Right ventricle myocardium inferior (tissue), 1 donor: Measurements from ENCODE around the gene FKBP4. TPM values are rescaled to one million over a fixed set of nuclear protein-coding genes. Genes with fewer than 3 reads are reported as not detected.

Experiments
- ATAC-seq: fragments of 200-7000 bp; cut with Tn5 transposase; one replicate; pipeline ENCODE4 v1.9.1; 2020; ENCODE audit warnings: mild to moderate bottlenecking, moderate library complexity
- DNase-seq: peaks from one replicate; pipeline ENCODE4 v3.0.0; 2021; ENCODE audit errors: missing footprints
- intact Hi-C: fragments of 100-400 bp; cut with DNase I; formaldehyde crosslinking; loops from one replicate; pipeline ENCODE4 v1.11.0; 2022
- total RNA-seq: library from RNA; stranded (reverse); fragmentation: NEBNext Ultra II Directional; extraction: Animal tissue kit (Norgen Biotek cat#: 25700); gene quantifications from one replicate; pipeline ENCODE4 v1.2.1, GENCODE V29; 2021
- donor health status: DM: no; HTN: yes; CAD: no; lungs with severe emphysema.

The FKBP4 gene
- total RNA-seq, 1 donor from 2014 or later: 64.1 TPM

GRCh38 chr12:2803635-2804392 lies 9.0 kb downstream of the FKBP4 start:
- intact Hi-C loops: no loop called here
- DNase-seq: no peak
- ATAC-seq: no peak

DNA sequence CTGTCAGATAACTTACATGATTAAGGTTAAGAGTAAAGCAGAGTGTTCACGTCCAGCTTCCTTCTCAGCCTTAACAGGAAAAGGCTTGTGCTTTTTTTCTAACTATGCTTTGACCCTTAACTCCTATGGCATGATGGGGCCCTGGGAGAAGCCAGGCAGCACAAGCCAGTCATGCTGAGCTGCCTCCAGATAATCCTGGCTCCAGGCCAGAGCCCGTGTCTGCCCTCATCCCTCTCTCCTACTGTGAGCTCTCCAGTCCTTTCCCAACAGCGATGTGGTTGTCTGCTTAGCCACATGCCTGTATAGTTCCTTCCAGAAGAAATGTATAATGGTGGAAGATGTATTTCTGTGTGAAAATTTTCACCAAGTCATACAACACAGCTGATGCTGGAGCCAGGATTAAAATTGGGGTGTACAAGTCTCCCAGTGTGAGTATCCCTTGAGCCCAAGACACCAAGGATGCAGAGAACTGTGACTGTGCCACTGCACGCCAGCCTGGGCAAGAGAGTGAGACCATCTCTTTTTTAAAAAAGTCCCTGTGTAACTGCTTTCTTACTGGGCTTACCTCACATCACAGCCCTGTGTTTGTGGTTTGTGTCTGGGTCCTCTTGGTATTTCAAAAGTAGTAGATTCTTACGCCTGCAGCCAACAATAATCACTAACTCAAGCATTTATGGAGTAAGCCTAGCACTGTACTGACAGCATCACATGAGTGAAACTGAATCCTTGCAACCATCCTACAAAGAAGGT lies 9.8 kb downstream of the FKBP4 start:
- intact Hi-C loops: no loop called here
- DNase-seq (peak; percentile 72), ATAC-seq (peak; percentile 90)

DNA sequence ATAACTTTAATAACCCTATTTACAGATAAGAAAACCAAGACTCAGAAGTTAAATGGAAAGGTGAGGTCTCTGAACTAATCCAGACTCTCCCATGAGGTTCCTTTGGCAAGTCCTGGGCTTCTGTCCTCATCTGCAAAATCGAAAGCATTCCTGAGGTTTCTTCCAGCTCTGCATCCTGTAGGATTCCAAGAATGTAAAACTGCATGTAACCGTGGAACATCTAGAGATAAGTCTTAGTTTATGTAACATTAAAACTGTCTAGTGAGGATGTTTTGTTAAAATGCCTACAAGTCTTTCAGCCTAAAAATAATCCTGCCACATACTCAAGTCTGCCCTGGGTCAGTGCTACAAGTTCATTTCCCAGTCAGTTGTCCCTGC lies 10.4 kb downstream of the FKBP4 start:
- no peak for ATAC-seq
- intact Hi-C loops: no loop called here
- no peak for DNase-seq

- DNase-seq: no peak
- intact Hi-C loops: no loop called here
- no peak for ATAC-seq
These were observed 11.9 kb downstream of the FKBP4 start for GRCh38 chr12:2806700-2807099.

- no peak for DNase-seq
- no peak for ATAC-seq
- intact Hi-C loops: loop anchor here (1.0 kb wide), 1 partner anchor 16 kb away; no protein-coding TSS in a partner anchor
These were observed 17.0 kb downstream of the FKBP4 start for GRCh38 chr12:2811801-2812200.

- ATAC-seq (peak; percentile 99), DNase-seq (peak; percentile 100)
- intact Hi-C loops: loop anchor here (1.0 kb wide), 1 partner anchor 17 kb away; no protein-coding TSS in a partner anchor
These were observed 17.8 kb downstream of the FKBP4 start, which contains the start of gene ITFG2 for GRCh38 chr12:2812290-2813213. Gene ITFG2 (plus strand): TSS chr12:2812668. CDS start chr12:2812761, 93 bp downstream.

DNA sequence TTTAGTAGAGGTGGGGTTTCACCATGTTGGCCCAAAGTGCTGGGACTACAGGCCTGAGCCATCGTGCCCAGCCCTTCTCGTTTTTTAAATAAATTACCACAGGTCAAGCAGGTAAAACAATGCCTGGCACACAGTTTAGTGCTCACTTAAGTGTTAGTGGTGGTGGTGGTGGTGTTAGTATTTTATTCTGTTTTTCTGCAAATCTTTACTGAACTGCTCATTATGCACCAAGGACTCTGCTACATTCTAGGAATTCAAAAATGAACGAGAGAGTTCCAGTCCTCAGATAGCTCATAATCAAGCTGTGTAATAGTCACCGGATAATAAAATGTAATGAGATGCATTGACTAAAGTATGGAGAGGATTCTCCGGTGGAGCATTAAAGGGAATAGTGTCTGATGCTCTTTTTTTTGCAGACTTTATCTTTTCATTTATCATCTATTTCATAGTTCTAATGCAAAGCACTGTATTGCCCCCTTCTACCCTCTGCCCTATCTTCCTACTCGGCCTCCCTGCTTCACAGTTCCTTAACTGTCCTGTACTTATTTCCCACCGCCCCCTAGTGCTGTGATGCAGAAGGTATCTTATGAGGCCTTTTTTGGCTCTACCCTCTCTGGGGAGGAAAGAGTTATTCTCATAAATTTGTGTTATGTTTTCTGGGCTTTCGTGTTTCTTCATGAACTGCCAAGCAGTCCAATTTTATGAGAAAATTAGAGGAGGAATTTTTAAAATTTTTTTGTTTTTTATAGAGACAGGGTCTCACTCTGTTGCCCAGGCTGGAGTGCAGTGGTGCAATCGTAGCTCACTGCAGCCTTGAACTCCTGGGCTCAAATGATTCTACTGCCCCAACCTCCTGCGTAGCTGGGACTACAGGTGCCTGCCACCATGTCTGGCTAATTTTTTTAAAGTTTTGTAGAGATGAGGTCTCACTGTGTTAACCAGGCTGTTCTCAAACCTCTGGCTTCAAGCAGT lies 18.7 kb downstream of the FKBP4 start:
- ATAC-seq: peak; percentile 37
- intact Hi-C loops: no loop called here

DNA sequence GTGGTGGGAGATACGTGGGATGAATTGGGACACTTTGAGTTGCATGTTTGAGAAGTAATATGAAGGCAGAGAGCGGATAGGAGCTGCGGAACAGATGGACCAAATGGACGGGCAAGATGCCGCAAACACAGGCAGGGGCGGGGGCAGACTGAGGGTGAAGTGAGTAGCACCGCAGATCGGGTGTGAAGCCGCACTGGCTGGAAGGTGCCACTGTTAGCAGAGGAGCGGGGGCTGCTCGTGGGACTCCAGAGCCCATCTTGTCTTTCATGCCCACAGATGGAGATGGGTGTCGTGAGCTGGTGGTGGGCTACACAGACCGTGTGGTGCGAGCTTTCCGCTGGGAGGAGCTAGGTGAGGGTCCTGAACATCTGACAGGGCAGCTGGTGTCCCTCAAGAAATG lies 25.0 kb downstream of the FKBP4 start:
- no peak for ATAC-seq

More for the DNA sequence above, 18.7 kb downstream of the FKBP4 start:
- DNase-seq: no peak

GRCh38 chr12:2820432-2820831 lies 25.7 kb downstream of the FKBP4 start:
- no peak for DNase-seq
- intact Hi-C loops: no loop called here
- no peak for ATAC-seq

More for the DNA sequence above, 25.0 kb downstream of the FKBP4 start:
- no peak for DNase-seq
- intact Hi-C loops: no loop called here

DNA sequence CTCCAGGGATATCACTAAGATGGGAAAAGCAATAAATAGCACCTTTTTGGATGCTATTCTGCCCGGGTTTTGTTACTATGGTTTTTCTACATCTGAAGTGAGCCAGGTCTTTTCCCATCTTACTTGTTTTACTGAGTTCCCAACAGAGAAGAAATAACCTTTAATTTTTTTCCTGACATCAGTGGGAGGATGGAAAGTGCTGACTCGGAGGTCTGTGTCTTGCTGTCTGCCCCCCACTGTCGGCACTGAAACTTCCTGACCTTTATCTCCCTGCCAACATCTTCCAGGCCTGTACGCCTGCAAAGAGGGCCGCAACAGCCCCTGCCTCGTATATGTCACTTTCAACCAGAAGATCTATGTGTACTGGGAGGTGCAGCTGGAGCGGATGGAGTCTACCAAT lies 28.7 kb downstream of the FKBP4 start:
- DNase-seq (no peak), ATAC-seq (no peak)
- intact Hi-C loops: no loop called here

GRCh38 chr12:2824541-2824940 lies 29.8 kb downstream of the FKBP4 start:
- no peak for ATAC-seq
- intact Hi-C loops: no loop called here
- no peak for DNase-seq

GRCh38 chr12:2825132-2825531 lies 30.4 kb downstream of the FKBP4 start:
- ATAC-seq: no peak
- intact Hi-C loops: no loop called here
- no peak for DNase-seq

- no peak for DNase-seq
- ATAC-seq: no peak
- intact Hi-C loops: no loop called here
These were observed 31.3 kb downstream of the FKBP4 start for GRCh38 chr12:2826036-2826435.

DNA sequence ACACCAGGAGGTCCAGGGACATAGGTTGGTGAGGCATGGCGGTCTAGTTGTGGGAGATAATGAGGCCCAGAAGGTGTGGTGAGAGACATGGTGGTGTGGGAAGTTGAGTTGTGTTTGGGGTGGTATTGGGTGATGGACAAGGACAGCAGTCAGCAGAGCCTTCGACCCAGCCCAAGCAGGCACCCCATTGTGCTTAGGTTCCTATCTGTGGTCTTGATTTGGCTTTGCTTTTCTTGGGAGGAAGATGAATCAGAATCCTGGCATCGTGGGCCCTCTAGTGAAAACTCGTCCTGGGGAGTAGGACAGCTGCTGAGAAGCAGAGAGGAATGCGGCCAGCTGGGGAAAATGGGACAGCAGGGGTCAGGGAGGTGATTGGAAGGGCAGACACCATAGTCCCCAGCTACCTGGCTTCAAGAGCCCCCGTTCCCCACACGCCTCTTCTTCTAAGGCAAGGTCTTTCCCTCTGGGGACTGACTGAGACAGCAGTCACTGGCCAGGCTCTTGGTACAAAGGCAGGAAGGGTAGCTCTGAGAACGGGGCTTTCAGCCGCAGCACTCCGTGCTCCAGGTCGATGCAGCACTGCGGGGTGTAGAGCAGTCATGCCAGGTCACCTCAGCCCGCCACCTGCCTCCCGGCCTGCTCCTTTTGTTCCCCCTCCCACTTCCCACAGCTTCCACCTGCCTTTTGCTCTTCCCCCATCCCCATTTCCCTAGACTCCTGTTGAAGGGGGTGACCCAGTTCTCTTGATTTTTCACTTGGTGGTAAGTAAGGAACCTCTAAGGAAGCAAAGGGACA lies 32.1 kb downstream of the FKBP4 start:
- DNase-seq: no peak
- no peak for ATAC-seq
- intact Hi-C loops: no loop called here

GRCh38 chr12:2829275-2829674 lies 34.5 kb downstream of the FKBP4 start:
- ATAC-seq (no peak), DNase-seq (no peak)
- intact Hi-C loops: no loop called here

GRCh38 chr12:2832550-2833127 lies 37.9 kb downstream of the FKBP4 start:
- intact Hi-C loops: no loop called here
- ATAC-seq: no peak
- no peak for DNase-seq

GRCh38 chr12:2833327-2833726 lies 38.6 kb downstream of the FKBP4 start:
- ATAC-seq (no peak), DNase-seq (no peak)
- intact Hi-C loops: no loop called here
